Kidney epithelial cell (primary cell): Measurements from ENCODE around the gene PTPRO. TPM values are rescaled to one million over a fixed set of nuclear protein-coding genes. Genes with fewer than 3 reads are reported as not detected.

Source experiments
- DNase-seq: peaks from one replicate; pipeline ENCODE4 v3.0.0-alpha.2; 2010; ENCODE audit warnings: low read depth
- H3K27me3 ChIP-seq: 2 replicates; pipeline ENCODE4 v1.6.0; 2011; ENCODE audit warnings: low read length; ENCODE audit not compliant: control insufficient read depth, insufficient read depth
- H3K36me3 ChIP-seq: 2 replicates; pipeline ENCODE4 v1.5.1; 2011; ENCODE audit warnings: low read length; ENCODE audit not compliant: control insufficient read depth, insufficient read depth
- H3K4me3 ChIP-seq: 2 replicates; pipeline ENCODE4 v1.5.1; 2011; ENCODE audit warnings: low read depth, mild to moderate bottlenecking, control low read depth, low read length
- total RNA-seq: library from RNA; depleted of rRNA; stranded (reverse); fragments of >200 nt; gene quantifications from 2 replicates; pipeline ENCODE4 v1.2.3, GENCODE V29; 2015
- TF ChIP-seq, protein P1 (sequence below): IDR thresholded peaks from 2 replicates; pipeline ENCODE4 v1.5.1; 2011; ENCODE audit warnings: mild to moderate bottlenecking, moderate library complexity, low read length, control low read depth, inconsistent platforms; ENCODE audit not compliant: insufficient read depth, poor library complexity, severe bottlenecking

Gene PTPRO
- total RNA-seq, 1 donor from 2014 or later: 3.7 TPM

DNA sequence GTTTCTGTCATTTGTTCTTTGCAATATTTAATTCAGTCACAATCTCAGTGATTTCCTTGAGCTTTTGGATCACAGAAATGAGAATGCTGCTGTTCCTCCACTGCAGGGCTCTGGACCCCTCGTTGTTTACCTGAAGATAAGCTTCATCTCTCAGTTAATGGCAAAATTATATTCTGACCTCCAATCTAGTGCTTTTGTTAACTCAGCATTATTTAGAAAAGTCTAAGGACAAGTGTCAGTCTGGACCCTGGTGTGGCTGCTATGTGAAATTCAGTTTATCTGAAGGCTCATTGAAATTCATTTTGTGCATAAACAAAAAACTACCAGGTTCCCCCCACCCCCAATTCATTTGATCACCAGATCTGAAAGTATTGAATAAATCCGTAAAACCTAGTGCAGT, 84.7 kb downstream of the PTPRO start:
- DNase-seq: no peak
- Histone ChIP-seq H3K36me3 (no peaks in the 10 kb centered on the region), H3K4me3 (no peak overlapping the region), H3K27me3 (no peaks in the 10 kb centered on the region)
- TF ChIP-seq, protein P1, sequence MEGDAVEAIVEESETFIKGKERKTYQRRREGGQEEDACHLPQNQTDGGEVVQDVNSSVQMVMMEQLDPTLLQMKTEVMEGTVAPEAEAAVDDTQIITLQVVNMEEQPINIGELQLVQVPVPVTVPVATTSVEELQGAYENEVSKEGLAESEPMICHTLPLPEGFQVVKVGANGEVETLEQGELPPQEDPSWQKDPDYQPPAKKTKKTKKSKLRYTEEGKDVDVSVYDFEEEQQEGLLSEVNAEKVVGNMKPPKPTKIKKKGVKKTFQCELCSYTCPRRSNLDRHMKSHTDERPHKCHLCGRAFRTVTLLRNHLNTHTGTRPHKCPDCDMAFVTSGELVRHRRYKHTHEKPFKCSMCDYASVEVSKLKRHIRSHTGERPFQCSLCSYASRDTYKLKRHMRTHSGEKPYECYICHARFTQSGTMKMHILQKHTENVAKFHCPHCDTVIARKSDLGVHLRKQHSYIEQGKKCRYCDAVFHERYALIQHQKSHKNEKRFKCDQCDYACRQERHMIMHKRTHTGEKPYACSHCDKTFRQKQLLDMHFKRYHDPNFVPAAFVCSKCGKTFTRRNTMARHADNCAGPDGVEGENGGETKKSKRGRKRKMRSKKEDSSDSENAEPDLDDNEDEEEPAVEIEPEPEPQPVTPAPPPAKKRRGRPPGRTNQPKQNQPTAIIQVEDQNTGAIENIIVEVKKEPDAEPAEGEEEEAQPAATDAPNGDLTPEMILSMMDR: no peak

DNA sequence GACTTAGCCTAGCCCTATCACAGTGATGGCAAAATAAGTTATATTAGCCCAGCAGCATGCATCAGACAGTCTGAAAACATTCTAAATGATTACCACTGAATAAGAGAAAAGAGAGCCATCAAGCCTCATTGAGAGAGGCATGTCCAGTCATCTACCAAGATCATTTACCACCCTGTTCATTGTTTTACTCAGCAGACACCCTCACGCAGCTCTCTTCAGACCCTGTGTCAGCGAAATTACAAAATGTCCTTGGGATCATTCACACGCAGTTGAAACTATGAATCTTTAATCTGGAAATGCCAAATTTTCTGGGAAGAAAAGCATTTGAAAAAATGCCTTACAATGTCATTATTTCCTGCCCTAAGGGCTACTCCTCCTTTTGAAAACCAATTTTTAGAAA, 89.5 kb downstream of the PTPRO start:
- DNase-seq: no peak
- no peaks in the 10 kb centered on the region for H3K36me3 ChIP-seq
- TF ChIP-seq, protein P1: no peak
- H3K27me3 ChIP-seq: no peaks in the 10 kb centered on the region
- no peak overlapping the region for H3K4me3 ChIP-seq

DNA sequence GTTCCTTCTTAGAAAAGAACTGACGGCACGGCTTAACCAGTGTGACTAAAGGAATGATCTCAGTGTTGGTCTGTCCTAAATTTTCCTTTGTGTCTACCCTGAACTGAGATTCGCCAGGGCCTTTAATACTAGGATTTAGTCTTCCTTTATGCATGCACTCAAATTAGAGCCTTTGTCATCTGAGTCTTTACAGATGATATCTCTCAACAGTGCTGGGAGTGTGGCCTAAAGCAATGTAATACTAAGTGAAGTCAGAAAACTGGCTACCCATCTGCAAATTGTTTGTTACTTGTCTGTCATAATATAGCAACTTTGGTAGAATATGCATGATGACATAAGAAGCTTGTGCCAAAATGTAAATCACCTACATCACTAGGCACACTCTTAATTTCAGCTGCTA, 95.4 kb downstream of the PTPRO start:
- TF ChIP-seq, protein P1: no peak
- no peaks in the 10 kb centered on the region for H3K27me3 ChIP-seq
- no peak for DNase-seq
- H3K36me3 ChIP-seq: no peaks in the 10 kb centered on the region
- H3K4me3 ChIP-seq: no peak overlapping the region

DNA sequence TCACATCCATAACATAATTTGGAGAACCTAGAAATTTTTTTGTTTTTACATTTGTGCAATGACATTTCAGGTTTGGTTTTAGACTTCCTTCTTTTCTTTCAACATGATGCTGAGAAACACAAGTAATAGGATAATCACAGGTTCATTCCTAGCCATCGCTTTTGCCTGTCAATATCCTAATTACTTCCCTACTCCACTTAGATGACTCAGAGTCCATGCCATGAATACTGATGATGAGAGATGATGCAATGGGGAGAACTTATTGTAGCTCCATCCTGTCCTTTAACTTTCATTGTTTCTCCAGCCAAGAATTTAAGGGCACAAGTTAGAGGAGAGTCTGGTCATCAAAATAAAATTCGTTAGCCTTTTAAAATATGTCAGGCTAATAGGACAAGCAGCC, 101.3 kb downstream of the PTPRO start:
- TF ChIP-seq, protein P1: no peak
- Histone ChIP-seq H3K27me3 (no peaks in the 10 kb centered on the region), H3K36me3 (no peaks in the 10 kb centered on the region), H3K4me3 (no peak overlapping the region)
- no peak for DNase-seq

DNA sequence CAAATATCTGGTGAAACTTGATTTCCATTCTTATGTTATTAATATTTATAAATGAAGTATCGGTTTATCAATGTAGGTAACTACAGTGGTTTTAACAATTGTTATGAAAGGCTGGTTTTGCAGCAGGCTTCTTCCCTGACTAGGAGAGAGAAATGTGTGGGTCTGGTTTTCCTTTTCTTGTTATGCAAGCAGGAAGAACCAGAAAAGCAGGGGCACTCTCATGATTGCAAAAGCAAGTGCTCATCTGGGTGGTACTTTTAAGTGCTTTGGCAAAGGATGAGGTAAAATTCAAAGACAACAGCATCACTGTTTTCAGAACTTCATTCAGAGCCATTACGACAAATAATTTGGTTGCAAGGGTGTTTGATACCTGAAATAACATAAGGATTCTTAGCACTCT, 105.6 kb downstream of the PTPRO start:
- H3K4me3 ChIP-seq: no peak overlapping the region
- DNase-seq: no peak
- no peaks in the 10 kb centered on the region for H3K27me3 ChIP-seq
- TF ChIP-seq, protein P1: no peak
- no peaks in the 10 kb centered on the region for H3K36me3 ChIP-seq

DNA sequence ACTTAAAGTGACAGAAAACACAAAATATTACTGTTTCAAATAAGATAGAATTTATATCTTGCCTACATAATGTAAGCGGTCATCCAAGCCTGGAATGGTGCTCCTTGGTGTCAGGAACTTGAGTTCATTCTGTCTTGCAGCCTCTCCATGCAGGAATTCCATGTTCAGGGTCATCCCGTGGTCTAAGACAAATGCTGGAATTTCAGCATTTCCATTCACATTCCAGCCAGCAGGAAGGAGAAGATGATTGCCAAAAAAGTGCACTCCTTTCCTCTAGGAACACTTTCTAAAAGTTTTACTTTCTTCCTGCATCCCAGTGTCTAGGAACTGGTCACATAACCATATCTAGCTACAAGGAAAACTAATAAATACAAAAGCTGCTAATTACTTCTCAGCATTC, 106.3 kb downstream of the PTPRO start:
- no peak for DNase-seq
- Histone ChIP-seq H3K36me3 (no peaks in the 10 kb centered on the region), H3K27me3 (no peaks in the 10 kb centered on the region), H3K4me3 (no peak overlapping the region)
- TF ChIP-seq, protein P1: no peak
